ENCODE results near the gene TSSK2.

TSSK2 gene

DNA sequence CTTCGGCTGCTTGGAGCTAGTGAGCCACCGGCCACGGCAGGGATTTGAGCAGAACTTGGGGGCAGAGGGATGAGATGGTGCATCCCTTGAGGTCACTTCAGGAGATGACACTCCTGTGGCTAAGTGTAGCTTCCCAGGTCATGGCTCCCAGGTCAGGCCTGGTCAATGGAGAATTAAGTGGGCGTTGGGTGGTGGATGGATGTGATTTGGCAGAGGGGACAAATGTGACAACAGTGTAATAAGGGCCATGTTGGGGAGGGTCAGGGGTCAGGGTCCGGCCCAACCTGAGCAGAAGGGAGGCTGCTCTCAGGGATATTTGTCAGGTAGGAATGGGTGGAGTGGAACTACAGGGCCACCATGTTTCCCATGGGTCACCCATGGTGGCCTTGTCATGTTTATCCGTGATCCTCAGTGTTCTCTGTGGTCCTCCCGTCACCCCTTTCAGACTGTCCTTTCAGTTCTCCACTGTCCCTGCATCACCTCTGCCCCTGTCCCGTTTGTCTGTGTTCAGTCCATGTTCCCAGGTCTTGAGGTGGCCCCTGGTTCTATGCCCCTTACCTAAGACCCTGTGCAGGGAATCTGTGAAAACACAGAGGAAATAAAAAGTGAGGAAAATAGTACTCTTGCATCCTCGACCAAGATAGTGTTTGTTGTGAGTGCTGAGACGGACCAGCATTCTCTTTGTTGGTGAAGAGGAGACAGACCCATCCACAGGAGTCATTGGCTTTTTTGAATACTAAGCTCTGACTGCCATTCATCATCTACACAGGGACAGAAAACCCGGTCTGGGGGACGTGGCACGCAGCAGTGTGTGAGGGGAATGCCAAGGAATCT is 41.3 kb downstream of the TSSK2 start:
- no peak for DNase-seq

DNA sequence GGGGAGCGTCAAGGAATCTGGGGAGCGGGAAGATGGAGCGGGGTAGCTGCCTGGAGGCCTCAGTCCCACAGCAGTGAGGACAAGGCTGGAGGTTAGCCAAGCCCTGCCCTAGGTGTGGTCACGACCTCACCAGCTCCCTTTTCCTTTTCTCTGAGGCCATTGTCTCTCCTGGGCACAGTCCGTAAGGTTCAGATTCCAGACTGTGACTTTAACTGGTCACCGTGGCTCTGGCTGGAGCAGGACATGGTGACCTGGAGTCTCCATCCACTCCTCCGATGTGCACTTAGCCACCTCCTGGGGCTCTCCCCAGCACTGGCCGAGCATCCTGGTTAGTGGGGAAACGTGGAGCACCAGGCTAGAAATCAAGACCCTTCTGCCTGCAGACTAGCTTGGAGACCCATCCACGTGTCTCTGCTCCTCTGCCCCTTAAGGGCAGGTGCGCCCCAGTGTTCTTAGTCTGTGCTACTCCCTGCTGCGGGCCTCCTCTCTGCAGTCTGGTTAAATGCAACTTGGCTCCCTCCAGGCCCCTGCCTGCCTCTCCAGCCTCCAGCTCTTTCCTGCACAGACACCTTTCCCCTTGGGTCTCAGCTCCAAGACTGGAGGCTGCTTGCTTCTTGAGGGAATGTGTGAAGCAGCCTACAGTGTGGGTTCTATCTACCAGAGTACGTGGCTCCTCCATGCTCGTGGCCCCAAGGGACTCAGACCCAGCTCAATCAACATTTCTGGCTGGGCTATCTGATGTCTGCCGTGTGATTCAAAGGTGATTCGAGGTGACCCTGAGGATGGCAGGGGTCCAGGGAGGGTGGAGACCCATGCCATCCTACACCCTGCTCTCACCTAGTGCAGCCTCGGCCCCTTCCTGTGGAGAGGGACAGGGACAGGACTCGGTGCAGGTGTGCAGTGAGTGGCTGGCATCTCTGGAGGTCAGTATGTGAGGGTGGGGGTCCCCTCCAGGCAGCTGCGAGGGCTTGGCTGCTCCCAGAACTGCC is 42.2 kb downstream of the TSSK2 start:
- DNase-seq = no peak

DNA sequence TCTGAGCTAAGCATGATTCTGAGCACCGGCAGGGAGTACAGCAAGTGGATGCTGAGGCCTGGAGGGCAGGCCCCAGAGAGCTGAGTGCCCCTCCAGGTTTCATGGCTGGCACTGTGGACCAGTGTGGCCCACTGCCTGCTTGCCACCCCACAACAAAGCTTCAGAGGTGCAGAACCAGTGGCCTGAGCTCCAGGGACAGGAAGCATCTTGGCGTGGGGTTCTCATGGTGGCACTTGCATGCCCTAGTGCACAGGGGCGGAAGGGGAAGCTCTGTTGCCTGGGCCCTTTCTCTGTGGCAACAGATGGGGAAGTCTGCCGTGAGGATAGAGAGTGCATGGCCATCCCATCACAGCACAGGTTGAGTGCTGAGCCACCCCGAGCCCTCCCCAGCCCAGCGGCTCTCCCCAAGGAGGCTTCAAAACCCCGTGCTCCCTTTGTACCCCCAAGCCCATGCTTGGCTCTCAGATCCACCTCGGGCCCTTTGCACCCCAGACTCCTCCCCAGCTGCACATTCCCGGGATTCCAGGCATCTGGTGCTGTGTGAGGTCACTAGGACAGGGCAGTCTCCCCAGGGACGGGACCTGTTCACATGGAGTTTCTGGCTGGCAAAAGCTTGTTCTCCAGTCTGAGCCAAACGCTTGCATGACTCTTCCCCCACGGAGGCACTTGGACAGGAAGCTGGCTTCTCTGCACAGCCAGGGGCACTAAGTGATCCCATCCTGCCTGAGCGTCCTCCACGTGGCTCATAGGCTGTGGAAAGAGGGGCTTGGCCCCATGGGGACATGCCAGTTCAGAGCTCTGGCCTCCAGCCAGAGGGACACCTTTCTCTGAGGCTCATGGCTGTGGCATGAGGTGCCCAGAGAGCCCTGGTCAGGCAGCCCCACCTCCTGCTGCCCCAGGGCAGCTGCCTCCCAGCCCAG is 43.3 kb downstream of the TSSK2 start:
- DNase-seq = no peak

DNA sequence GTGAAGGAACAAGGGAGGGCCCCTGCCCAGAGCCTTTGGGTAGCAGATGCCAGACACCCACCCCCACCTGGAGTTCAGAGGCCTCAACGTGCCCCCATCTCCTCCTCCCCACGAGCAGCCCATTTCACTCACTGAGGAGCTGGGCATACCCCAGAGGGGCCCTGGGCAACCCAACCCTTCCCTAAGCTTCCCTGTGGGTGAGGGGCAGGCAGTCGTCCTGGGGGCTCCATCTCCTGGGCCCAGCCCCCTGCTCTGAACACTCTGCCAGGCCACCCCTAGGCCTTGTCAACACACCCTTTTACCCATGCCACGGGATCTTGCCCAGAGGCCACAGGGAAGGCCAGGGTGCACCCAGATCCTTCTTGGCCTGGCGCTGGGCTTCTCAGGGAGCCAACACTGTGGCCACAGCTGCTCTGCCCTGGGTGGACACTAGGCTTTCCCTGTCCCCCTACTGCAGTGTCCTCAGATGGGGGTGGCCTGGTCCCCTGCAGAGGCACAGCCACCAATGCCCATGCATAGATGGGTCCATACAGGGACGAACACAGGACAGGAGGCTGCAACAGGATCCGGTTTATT is 44.0 kb downstream of the TSSK2 start:
- no peak for DNase-seq

DNA sequence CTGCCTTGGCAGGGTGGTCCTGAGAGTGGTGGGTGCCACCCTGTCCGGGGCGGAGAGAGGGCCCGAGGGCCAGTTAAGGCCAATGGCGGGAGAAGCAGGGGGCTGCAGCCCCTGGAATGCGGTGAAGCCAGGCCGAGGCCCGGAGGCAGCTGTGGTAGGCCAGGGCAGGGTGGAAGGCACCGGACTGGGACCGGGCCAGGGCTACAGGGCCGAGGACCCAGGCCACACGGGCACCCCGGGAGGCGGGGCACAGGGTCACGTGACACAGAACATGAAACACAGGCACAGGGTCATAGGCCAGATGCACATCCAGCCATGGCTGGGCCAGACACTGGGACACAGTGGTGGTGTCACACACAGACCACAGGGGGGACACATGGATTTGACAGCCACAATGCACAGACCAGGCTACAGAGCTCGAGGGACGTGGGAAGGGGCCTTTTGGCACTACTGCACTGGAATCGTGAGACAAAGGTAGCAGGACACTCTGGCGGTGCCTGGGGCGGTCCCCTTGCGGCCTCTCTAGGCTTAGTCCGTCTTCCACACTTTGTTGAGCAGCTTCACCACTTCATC is 44.6 kb downstream of the TSSK2 start:
- no peak for DNase-seq

DNA sequence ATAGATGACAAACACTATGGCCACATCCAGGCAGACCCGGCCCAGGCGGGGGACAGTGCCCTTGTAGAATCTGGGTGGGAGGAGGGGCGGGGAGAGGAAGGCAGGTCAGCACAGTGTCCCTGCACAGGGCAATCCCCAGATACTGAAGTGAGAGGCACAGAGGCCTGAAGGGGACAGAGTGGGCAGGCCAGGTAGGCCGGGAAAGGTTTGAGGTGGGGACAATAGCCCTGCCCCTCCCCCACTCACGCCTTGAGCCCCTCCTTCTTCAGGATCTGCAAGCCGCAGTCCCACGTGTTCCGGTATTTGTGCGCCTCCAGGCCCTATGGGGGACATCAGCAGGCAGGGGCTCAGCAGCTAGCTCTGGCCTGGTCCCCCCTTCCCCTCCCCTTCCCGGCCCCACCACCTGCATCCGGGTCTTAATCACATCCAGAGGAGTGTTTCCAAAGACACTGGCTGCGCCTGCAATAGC is 45.1 kb downstream of the TSSK2 start:
- DNase-seq = no peak

DNA sequence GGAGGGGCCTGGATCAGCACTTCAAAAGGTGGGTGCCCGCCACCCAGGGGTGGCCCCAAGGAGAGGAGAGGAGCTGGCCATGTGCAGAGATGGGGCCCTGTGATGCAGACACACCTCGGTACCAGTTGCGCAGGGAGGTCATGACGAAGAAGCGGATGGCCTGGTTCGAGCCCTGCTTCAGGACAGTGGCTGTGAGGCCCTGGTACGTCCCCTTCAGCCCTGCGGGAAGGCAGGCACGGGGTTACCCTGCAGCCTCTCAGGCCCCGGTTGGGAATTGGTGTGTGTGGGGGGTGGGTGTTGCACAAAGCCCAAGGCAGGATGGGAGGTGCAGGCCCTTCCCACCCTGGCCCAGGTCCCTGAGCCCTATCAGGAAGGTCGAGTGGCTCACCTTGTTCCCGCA is 45.6 kb downstream of the TSSK2 start:
- DNase-seq = no peak

DNA sequence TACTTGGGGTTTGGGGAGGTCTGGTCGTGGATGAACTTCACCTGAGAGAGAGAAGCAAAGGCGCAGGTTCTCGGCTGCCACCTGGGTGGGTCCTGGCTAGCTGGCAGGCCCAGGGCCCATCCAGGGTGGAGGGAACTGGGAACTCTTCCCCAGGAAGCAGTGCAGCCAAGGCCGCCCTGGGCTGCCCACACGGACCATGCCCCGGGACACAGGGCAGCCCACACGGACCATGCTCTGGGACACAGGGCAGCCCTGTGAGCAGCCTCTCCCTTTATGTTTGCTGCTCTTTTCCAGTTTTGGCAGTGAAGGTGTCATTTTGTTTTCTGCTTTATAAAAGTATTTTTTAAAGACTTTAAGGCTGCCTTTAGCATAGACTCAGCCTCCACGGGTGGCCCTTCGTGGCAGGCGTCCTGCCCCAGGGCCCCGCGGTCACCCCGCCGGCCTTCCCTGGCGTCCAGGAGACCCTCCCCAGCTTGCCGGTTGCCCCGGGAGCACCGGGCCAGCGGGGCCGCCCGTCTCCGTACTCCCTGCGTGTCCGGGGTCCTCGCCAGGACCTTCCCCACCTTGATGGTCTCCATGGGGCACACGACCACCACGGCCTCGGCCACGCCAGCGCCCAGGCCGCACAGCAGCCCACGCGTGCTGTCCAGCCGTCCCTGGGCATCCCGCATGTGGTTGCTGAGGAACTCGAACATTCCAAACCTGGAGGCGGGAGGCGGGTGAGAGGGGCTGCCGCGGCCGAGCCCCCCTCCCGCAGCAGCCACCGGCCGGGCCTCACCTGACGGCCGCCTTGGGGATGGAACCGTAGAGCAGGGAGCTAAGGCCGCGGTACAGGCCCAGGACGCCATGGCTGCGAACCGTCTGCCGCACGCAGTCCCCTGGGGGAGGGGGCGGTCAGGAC is 46.3 kb downstream of the TSSK2 start:
- no peak for DNase-seq

DNA sequence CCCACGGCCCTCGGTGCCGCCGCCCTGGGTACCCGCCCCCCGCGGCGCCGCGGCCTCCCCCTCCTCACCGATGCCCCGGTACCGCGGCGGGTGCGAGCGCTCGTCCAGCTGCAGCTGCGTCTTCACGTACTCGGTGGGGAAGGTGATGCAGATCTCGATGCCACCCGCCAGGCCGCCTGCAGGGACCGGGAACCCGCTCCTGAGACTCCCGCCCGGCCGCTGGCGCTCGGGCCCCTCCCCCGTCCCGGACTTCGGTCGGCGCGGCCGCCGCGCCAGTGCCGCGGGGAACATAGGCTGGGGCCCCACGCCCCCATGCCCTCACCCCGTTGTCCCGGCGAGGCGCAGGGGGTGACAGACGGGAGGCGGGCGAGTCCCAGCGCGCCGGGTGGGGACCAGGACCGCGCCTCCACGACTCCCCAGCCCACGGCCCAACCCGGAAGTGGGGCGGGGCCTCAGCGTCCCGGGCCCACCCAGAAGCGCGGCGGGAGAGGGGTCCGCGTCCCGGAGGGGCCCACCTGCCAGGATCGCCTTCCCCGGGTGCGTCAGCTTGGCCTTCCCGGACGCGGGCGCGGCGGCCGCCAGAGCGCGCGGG is 47.1 kb downstream of the TSSK2 start:
- DNase-seq = peak; percentile 71

DNA sequence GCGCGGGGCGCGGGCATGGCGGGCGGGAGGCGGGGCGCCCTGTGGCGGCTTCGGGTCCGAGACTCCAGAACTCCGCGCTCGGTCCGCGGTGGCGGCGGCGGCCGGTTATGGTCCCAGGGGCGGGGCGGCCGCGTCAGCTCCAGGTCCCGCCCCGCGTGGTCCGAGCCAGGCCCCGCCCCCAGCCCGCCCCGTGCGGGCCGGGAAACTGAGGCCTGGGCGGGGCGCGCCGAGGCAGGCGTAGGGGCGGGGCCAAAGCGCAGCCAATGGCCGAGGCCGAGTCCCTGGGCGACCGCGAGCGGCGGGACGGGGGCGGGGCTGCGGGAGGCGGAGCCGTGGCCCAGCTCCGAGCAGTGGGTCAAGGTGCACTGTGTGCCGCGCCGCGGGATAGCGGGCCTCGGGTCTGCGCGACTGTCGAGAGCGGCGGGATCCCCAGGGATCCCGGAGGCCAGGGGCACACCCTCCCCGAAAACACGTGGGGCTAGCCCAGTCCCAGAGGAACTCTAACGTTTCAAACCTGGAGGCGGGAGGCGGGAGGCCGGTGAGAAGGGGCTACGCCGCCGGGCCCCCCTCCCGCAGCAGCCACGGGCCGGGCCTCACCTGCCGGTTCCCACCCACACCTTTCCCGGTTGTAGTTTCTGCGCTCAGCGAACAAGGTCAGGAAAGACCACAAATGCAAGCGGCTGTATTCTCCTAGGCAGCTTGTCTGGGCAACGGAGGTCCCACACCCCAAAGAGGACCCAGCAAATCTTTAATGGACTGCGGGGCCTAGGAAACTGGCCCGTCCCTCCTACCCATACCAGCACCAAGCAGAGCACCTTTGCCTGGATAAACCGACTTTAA is 47.8 kb downstream of the TSSK2 start, which contains the start of gene SLC25A1:
Gene SLC25A1 (minus strand): TSS at position 80 of the 840 bp plus-strand sequence. CDS start 63 bp downstream, at position 17.
- DNase-seq = peak; percentile 80

DNA sequence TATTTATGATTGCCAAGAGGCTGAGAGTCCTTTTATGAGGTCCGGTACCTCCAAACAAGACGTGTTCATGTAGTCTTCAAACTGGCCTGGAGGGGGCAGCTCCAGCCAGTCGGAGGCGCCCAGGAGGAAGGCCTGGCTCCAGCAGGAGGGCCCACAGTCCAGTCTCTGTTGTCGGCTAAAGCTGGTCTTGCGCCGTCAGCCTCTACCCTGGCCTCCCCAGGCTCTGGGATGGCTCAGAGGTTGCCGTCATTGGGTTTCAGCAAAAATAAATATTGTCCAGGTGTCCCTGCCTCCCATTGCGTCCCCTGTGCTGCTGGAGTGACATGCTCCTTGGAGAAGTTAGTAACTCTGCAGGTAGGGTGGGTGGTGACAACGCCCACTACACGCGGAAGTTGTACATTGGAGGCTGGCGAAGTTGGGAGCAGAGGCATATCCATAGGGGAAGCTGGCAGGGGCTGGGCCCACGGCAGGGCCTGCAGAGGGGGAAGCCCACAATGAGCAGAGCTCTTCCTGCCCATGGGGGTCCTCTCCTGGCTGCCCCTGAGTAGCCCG is 48.5 kb downstream of the TSSK2 start:
- DNase-seq = peak; percentile 45

DNA sequence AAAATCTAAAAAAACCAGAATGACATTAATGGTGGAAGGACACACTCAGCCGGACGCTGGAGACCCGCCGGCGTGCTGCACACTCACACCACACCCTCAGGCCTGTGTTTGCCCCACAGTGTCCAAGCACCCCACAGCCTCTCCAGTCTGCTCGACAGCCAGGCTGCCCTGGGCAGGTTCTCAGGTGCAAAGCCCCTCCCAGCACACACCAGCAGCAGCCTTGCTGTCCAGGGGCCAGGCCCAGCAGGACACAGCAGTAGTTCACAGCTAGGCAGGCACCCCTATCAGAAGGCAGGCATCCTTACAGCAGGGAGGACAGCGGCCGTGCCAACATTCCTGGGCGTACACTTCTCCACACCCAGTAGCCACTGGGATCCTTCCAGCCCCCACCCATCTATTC is 49.1 kb downstream of the TSSK2 start:
- DNase-seq = no peak

DNA sequence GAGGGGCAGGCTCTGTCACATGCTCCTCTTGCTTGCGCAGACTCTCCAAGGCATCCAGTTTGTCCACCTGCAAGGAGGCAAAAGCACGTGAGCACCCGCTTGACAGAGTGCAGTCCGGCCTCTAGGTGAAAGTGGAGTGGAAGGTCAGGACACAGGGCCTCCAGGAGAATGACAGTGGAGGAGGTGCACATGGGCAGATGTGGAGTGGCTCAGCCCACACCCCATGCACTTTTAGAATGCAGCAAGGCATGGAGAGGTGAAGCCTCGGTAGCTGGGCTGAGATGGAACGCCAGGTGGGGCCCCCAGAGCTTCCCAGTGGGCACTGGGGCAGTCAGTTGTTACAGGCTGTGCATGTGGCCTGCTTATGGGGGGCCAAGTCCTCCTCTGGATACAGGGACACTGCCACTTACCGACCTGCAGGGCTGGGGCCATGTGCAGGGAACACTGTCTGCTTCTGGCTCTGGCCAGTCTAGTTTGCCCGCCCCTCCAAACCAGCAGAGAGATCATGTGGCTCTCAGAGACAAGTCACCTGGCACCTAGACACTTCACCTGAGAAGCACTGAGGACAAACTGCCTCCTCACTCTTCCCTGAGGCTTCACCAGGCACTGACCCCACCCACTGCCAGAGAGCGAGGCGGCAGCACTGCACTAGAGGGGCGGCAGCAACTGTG is 49.8 kb downstream of the TSSK2 start:
- DNase-seq = no peak

DNA sequence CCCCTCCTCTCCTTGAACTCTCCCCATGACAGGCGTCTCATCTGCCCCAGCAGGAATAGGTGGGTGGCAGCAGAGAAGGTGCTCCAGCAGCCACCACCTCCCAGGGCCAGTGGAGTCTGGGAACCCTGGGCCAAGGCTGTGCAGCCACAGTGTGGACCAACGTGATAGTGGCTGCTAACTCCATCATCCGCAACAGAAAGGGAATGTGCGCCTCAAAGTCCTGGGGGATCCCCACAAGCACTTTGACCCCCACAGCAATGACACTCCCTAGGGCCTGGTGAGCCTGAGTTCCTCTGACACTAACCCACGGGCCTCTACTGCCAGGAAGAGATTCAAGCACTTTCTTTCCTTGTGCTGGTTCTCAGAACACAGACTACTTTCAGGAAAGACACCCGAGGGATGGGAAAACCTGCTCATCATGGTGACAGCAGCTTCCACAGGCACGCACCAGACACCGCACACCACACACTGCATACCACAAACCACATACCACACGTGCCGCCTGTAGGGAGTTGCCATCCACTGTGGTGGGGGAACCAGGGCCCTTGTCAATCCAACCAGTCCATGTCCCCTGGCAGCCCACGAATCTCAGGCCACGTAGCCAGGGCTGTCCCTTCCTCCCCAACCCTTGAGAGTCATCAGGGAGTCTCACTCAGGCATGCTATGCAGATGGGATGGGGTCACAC is 50.8 kb downstream of the TSSK2 start:
- no peak for DNase-seq
